Breast epithelium (tissue), 4 donors: Measurements from ENCODE around the gene INPP4A. TPM values are rescaled to one million over a fixed set of nuclear protein-coding genes. Genes with fewer than 3 reads are reported as not detected.

Experiments used
- DNase-seq, 2 donors: peaks; one replicate each; pipeline ENCODE4 v3.0.0-alpha.2; 2019; ENCODE audit warnings: low spot score in 2 of 2
- H3K27ac ChIP-seq, 2 donors: fragments of 200-600 bp; sonication (generic) in 1 of 2; one replicate each; pipeline ENCODE4 v1.5.1; 2016 to 2019; ENCODE audit warnings: mild to moderate bottlenecking in 1 of 2
- H3K27me3 ChIP-seq, 2 donors: fragments of 200-600 bp; sonication (generic) in 1 of 2; one replicate each; pipeline versions ENCODE4 v1.5.1 to v1.6.0; 2017 to 2019; ENCODE audit warnings: control low read depth in 1 of 2, mild to moderate bottlenecking in 1 of 2
- H3K36me3 ChIP-seq: fragments of 200-600 bp; one replicate; pipeline ENCODE4 v1.5.1; 2019
- H3K4me1 ChIP-seq, 2 donors: fragments of 200-600 bp; sonication (generic); one replicate each; pipeline ENCODE4 v1.5.1; 2016 to 2019; ENCODE audit warnings: control low read depth in 1 of 2
- H3K4me3 ChIP-seq, 3 donors: fragments of 200-600 bp; sonication (generic); 1 replicate in 2 of 3; 2 replicates in 1 of 3; pipeline ENCODE4 v1.5.1; 2016 to 2019; ENCODE audit warnings: mild to moderate bottlenecking in 3 of 3, moderate library complexity in 2 of 3
- H3K9me3 ChIP-seq, 2 donors: fragments of 200-600 bp; sonication (generic) in 1 of 2; one replicate each; pipeline ENCODE4 v1.5.1; 2016 to 2019; ENCODE audit warnings: control low read depth in 1 of 2
- CTCF ChIP-seq, 3 donors: fragments of 450-650 bp; IDR thresholded peaks; one replicate each; pipeline ENCODE4 v1.5.1; 2016 to 2017; ENCODE audit warnings: antibody characterized with exemption in 3 of 3, mild to moderate bottlenecking in 3 of 3, moderate library complexity in 3 of 3
- POLR2A ChIP-seq: fragments of 450-650 bp; IDR thresholded peaks from one replicate; pipeline ENCODE4 v1.6.1; 2016; ENCODE audit warnings: antibody characterized with exemption, mild to moderate bottlenecking, moderate library complexity
- POLR2AphosphoS5 ChIP-seq, 3 donors: sonication (generic); formaldehyde crosslinking; IDR thresholded peaks; one replicate each; pipeline ENCODE4 v1.6.1; 2017; ENCODE audit warnings: antibody characterized with exemption in 3 of 3
- intact Hi-C: fragments of 100-400 bp; cut with DNase I; formaldehyde crosslinking; loops from one replicate; pipeline ENCODE4 v1.15.1; 2023; ENCODE audit warnings: low total_unique reads
- total RNA-seq, 3 donors: library from RNA; depleted of rRNA; stranded (reverse); fragments of >200 nt; gene quantifications; one replicate each; pipeline ENCODE4 v1.1.0, GENCODE V29; 2016

The INPP4A gene
- total RNA-seq, 3 donors from 2014 or later, result 22.6 to 35.4 (median 25.8) TPM

- Histone ChIP-seq H3K9me3 (no peaks in the 10 kb centered on the region), H3K4me3 (no peak overlapping the region), H3K27ac (no peak overlapping the region), H3K27me3 (no peaks in the 10 kb centered on the region), H3K36me3 (peaks cover 5% of the 10 kb centered on the region), H3K4me1 (peaks cover 0 to 18% of the 10 kb centered on the region in 2 donors)
- intact Hi-C loops, result no loop called here
- no peak for TF ChIP-seq POLR2AphosphoS5 (IDR thresholded peaks at IDR 0.05)
- no peak for TF ChIP-seq POLR2A
- no peak for TF ChIP-seq CTCF (IDR thresholded peaks at IDR 0.05)
- DNase-seq, result no peak
These were observed 160.4 kb downstream of the INPP4A start for GRCh38 chr2:98605076-98605475.

- DNase-seq, result no peak
- no peaks in the 10 kb centered on the region for H3K9me3 ChIP-seq
- peaks cover 0 to 26% of the 10 kb centered on the region in 2 donors for H3K4me1 ChIP-seq
- intact Hi-C loops, result no loop called here
- H3K36me3 ChIP-seq, result no peaks in the 10 kb centered on the region
- no peaks in the 10 kb centered on the region for H3K27me3 ChIP-seq
- H3K27ac ChIP-seq, result peak overlapping the region in 1 of 2 donors; percentile 36
- TF ChIP-seq POLR2AphosphoS5 (IDR thresholded peaks at IDR 0.05), result no peak
- no peak for TF ChIP-seq POLR2A
- TF ChIP-seq CTCF (IDR thresholded peaks at IDR 0.05), result no peak
- peak overlapping the region in 2 of 3 donors; percentile 88 to 98 for H3K4me3 ChIP-seq
These were observed 161.8 kb downstream of the INPP4A start for GRCh38 chr2:98606431-98606830.

- Histone ChIP-seq H3K4me3 (peak overlapping the region; percentile 71 to 98 (median 88)), H3K4me1 (peaks cover 0 to 26% of the 10 kb centered on the region in 2 donors), H3K9me3 (no peaks in the 10 kb centered on the region), H3K27me3 (no peaks in the 10 kb centered on the region), H3K27ac (peak overlapping the region in 1 of 2 donors; percentile 0), H3K36me3 (no peaks in the 10 kb centered on the region)
- intact Hi-C loops, result no loop called here
- no peak for TF ChIP-seq POLR2A
- no peak for TF ChIP-seq POLR2AphosphoS5 (IDR thresholded peaks at IDR 0.05)
- no peak for TF ChIP-seq CTCF (IDR thresholded peaks at IDR 0.05)
- DNase-seq, result no peak
These were observed 162.4 kb downstream of the INPP4A start for GRCh38 chr2:98607104-98607503.

GRCh38 chr2:98607741-98608115 lies 163.1 kb downstream of the INPP4A start:
- Histone ChIP-seq H3K27me3 (no peaks in the 10 kb centered on the region), H3K4me3 (peak overlapping the region; percentile 71 to 98 (median 88)), H3K4me1 (peaks cover 0 to 26% of the 10 kb centered on the region in 2 donors), H3K27ac (peak overlapping the region; percentile 94 to 98), H3K36me3 (no peaks in the 10 kb centered on the region), H3K9me3 (no peaks in the 10 kb centered on the region)
- no peak for DNase-seq
- no peak for TF ChIP-seq POLR2AphosphoS5 (IDR thresholded peaks at IDR 0.05)
- TF ChIP-seq CTCF (IDR thresholded peaks at IDR 0.05), result no peak
- no peak for TF ChIP-seq POLR2A
- intact Hi-C loops, result no loop called here

- peak; percentile 73 to 86 for DNase-seq
- Histone ChIP-seq H3K4me3 (peak within 1 kb of the TSS; percentile 71 to 98 (median 88)), H3K4me1 (peaks cover 0 to 26% of the 10 kb centered on the region in 2 donors), H3K36me3 (no peaks in the 10 kb centered on the region), H3K27me3 (no peaks in the 10 kb centered on the region), H3K27ac (peak within 1 kb of the TSS; percentile 94 to 98), H3K9me3 (no peaks in the 10 kb centered on the region)
- TF ChIP-seq POLR2A, result peak; percentile 70
- peak; percentile 96 to 97 (median 96) for TF ChIP-seq POLR2AphosphoS5 (IDR thresholded peaks at IDR 0.05)
- TF ChIP-seq CTCF (IDR thresholded peaks at IDR 0.05), result peak in 1 of 3 donors; percentile 15
- intact Hi-C loops, result no loop called here
These were observed 163.7 kb downstream of the INPP4A start, which contains the start of the genes COA5 and UNC50 for GRCh38 chr2:98608116-98608961. Gene COA5 (minus strand): TSS chr2:98608512. CDS start chr2:98608405, 107 bp downstream. Gene UNC50 (plus strand): TSS chr2:98608589. CDS start chr2:98609760, 1,171 bp downstream.
